GM12878 (cell line): ENCODE data around the gene SLC46A2. TPM values are rescaled to one million over a fixed set of nuclear protein-coding genes. Genes with fewer than 3 reads are reported as not detected.

ENCODE experiments used
- NFIC ChIP-seq: IDR thresholded peaks from 2 replicates; pipeline ENCODE4 v1.6.1; 2012; ENCODE audit warnings: low read depth, mild to moderate bottlenecking, inconsistent platforms, low read length, moderate library complexity
- PAX8 ChIP-seq: fragments of 450-650 bp; IDR thresholded peaks from 2 replicates; pipeline ENCODE4 v1.6.1; 2017; ENCODE audit warnings: mild to moderate bottlenecking, moderate library complexity
- polyA plus RNA-seq, 11 experiments: library from polyadenylated mRNA; depleted of rRNA in 4 of 11; unstranded in 6 of 11; stranded (reverse) in 5 of 11; fragments of >200 nt; fragmentation: Nextera tagmentation in 4 of 11; fragmentation: Illumina TruSeq in 1 of 11; extraction: Ambion mirVana in 4 of 11; extraction: Trizol in 1 of 11; gene quantifications; 1 replicate in 1 of 11; 2 replicates in 10 of 11; pipeline versions ENCODE4 v1.2.1 to v1.2.3, GENCODE V29; 2011 to 2016; ENCODE audit warnings: inconsistent platforms in 2 of 11, missing spikeins in 2 of 11, low read depth in 1 of 11
- total RNA-seq, 4 experiments: library from RNA; depleted of rRNA in 3 of 4; stranded (reverse); fragments of >200 nt in 3 of 4; fragmentation: Illumina TruSeq in 1 of 4; extraction: Trizol in 1 of 4; gene quantifications; 2 replicates each; pipeline versions ENCODE4 v1.2.1 to v1.2.3, GENCODE V29; 2013 to 2021
- TF ChIP-seq, protein P1 (sequence below): IDR thresholded peaks from 2 replicates; pipeline ENCODE4 v1.6.1; 2012; ENCODE audit warnings: improper control_type of control experiment, low read depth, low read length; ENCODE audit not compliant: insufficient replicate concordance
- TF ChIP-seq, protein P2 (sequence below): fragments of 450-650 bp; IDR thresholded peaks from 2 replicates; pipeline ENCODE4 v1.6.1; 2017; ENCODE audit warnings: mild to moderate bottlenecking, low read depth, inconsistent platforms; ENCODE audit not compliant: poor library complexity, severe bottlenecking

The SLC46A2 gene
- total and polyA plus RNA-seq, 10 of the 15 experiments (the other 5 are each of a cell fraction or from before 2014, with no cell fraction given): not detected

DNA sequence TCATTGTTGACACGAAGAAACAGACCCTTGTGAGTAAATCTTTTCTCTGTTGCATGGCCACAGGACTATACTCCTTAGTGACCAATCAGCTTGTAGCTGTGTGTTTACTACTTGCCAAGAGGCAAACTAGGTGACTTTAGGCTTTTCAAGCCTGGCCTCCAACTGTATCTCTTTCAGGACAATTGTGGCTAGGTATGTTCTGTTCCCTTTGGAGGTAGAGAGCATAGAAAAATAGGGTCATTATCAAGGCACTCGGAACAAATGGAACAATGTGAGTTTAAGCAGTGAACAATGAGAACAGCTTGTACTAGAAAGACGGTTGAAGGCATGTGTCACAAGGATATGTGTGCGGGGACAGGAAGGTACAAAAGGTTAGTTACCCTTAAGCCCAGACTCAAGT lies 48.1 kb downstream of the SLC46A2 start (continued):
- TF ChIP-seq, protein P1, sequence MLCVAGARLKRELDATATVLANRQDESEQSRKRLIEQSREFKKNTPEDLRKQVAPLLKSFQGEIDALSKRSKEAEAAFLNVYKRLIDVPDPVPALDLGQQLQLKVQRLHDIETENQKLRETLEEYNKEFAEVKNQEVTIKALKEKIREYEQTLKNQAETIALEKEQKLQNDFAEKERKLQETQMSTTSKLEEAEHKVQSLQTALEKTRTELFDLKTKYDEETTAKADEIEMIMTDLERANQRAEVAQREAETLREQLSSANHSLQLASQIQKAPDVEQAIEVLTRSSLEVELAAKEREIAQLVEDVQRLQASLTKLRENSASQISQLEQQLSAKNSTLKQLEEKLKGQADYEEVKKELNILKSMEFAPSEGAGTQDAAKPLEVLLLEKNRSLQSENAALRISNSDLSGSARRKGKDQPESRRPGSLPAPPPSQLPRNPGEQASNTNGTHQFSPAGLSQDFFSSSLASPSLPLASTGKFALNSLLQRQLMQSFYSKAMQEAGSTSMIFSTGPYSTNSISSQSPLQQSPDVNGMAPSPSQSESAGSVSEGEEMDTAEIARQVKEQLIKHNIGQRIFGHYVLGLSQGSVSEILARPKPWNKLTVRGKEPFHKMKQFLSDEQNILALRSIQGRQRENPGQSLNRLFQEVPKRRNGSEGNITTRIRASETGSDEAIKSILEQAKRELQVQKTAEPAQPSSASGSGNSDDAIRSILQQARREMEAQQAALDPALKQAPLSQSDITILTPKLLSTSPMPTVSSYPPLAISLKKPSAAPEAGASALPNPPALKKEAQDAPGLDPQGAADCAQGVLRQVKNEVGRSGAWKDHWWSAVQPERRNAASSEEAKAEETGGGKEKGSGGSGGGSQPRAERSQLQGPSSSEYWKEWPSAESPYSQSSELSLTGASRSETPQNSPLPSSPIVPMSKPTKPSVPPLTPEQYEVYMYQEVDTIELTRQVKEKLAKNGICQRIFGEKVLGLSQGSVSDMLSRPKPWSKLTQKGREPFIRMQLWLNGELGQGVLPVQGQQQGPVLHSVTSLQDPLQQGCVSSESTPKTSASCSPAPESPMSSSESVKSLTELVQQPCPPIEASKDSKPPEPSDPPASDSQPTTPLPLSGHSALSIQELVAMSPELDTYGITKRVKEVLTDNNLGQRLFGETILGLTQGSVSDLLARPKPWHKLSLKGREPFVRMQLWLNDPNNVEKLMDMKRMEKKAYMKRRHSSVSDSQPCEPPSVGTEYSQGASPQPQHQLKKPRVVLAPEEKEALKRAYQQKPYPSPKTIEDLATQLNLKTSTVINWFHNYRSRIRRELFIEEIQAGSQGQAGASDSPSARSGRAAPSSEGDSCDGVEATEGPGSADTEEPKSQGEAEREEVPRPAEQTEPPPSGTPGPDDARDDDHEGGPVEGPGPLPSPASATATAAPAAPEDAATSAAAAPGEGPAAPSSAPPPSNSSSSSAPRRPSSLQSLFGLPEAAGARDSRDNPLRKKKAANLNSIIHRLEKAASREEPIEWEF: no peak
- TF ChIP-seq NFIC (no peak), PAX8 (no peak)
- TF ChIP-seq, protein P2, sequence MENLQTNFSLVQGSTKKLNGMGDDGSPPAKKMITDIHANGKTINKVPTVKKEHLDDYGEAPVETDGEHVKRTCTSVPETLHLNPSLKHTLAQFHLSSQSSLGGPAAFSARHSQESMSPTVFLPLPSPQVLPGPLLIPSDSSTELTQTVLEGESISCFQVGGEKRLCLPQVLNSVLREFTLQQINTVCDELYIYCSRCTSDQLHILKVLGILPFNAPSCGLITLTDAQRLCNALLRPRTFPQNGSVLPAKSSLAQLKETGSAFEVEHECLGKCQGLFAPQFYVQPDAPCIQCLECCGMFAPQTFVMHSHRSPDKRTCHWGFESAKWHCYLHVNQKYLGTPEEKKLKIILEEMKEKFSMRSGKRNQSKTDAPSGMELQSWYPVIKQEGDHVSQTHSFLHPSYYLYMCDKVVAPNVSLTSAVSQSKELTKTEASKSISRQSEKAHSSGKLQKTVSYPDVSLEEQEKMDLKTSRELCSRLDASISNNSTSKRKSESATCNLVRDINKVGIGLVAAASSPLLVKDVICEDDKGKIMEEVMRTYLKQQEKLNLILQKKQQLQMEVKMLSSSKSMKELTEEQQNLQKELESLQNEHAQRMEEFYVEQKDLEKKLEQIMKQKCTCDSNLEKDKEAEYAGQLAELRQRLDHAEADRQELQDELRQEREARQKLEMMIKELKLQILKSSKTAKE: no peak
